GM19099 (cell line): ENCODE results near the gene IGSF8.

Experiments used
- POLR2A ChIP-seq: IDR thresholded peaks from 3 replicates; pipeline ENCODE4 v1.6.1; 2011; ENCODE audit warnings: low read depth; ENCODE audit not compliant: insufficient read length; ENCODE audit errors: extremely low read depth

The IGSF8 gene

GRCh38 chr1:160083968-160084770 is 14.2 kb downstream of the IGSF8 start:
- TF ChIP-seq POLR2A = no peak

- no peak for TF ChIP-seq POLR2A
These were observed 15.5 kb downstream of the IGSF8 start for GRCh38 chr1:160082926-160083325.

GRCh38 chr1:160082487-160082886 is 15.9 kb downstream of the IGSF8 start:
- TF ChIP-seq POLR2A = no peak

- no peak for TF ChIP-seq POLR2A
These were observed 17.0 kb downstream of the IGSF8 start, which contains the start of gene KCNJ9 for GRCh38 chr1:160081261-160081936. Gene KCNJ9 (plus strand): TSS chr1:160081538. CDS start chr1:160084031, 2,493 bp downstream.

GRCh38 chr1:160080381-160081100 is 17.9 kb downstream of the IGSF8 start:
- TF ChIP-seq POLR2A = no peak

GRCh38 chr1:160079448-160079847 is 19.0 kb downstream of the IGSF8 start:
- no peak for TF ChIP-seq POLR2A

GRCh38 chr1:160078512-160079195 is 19.8 kb downstream of the IGSF8 start:
- no peak for TF ChIP-seq POLR2A

- no peak for TF ChIP-seq POLR2A
These were observed 20.9 kb downstream of the IGSF8 start for GRCh38 chr1:160077486-160077885.

- no peak for TF ChIP-seq POLR2A
These were observed 22.1 kb downstream of the IGSF8 start for GRCh38 chr1:160076295-160076694.

GRCh38 chr1:160075836-160076235 is 22.6 kb downstream of the IGSF8 start:
- no peak for TF ChIP-seq POLR2A

- TF ChIP-seq POLR2A = no peak
These were observed 23.6 kb downstream of the IGSF8 start for GRCh38 chr1:160074865-160075264.

- no peak for TF ChIP-seq POLR2A
These were observed 27.1 kb downstream of the IGSF8 start for GRCh38 chr1:160071289-160071688.

- no peak for TF ChIP-seq POLR2A
These were observed 27.9 kb downstream of the IGSF8 start for GRCh38 chr1:160070243-160071163.
